HG02763 (cell line): Measurements from ENCODE around the gene FLT1.

Experiments
- ATAC-seq: cut with Tn5 transposase; IDR thresholded peaks from one replicate; pipeline ENCODE4 v1.9.1; 2021; ENCODE audit warnings: mild to moderate bottlenecking, moderate library complexity; ENCODE audit not compliant: unreplicated experiment

Gene FLT1

DNA sequence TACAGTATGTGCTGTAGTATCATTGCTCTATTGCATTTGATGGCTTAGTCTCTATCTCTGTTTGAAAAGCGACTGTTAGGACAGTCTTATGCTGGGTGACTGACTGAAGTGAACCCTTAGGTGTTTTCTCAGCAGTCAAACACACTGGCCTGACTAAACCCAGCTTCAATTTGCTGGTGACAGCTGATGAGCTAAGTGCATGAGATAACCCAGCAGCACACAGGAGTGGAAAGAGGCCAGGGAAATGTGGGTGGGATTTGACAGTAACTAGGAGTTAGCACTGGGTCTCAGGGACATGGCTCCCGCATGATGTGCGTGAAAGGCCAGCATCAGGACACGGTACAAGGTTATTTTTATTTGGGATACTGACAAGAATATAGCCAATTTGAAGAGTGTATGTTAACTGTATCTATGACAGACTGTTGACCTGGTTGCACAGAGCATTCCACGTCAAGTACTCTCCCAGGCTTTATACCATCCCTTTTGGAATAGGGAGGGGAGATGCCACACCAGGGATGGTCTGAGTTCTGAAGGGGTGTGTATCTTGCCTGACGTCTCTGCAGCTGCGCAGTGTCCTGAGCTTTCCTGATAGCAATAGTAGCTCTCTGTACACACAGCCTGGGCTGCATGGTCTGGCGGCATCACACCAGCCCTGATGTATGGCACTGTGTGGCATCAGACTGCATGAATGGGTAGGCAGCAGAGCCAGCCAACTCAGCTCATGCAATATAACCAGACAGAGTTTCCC is 144.8 kb downstream of the FLT1 start:
- ATAC-seq, result no peak

DNA sequence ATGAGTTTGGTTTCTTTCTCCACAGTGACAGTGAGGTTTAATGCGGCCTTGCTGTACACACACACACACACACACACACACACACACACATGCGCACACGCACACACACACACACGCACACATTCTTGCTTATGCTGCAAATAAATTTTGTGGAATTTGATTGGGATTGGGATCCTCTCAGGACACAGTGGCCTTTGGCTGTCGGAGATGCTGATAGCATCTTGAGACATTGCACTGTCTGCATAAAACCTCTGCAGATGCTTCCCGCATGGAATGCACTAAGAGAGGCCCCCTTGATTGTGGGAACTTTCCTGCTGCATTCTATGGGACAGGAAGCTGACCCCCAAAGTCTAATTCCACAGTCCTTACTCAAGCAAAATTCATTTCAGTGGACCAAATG is 145.6 kb downstream of the FLT1 start:
- ATAC-seq, result no peak

DNA sequence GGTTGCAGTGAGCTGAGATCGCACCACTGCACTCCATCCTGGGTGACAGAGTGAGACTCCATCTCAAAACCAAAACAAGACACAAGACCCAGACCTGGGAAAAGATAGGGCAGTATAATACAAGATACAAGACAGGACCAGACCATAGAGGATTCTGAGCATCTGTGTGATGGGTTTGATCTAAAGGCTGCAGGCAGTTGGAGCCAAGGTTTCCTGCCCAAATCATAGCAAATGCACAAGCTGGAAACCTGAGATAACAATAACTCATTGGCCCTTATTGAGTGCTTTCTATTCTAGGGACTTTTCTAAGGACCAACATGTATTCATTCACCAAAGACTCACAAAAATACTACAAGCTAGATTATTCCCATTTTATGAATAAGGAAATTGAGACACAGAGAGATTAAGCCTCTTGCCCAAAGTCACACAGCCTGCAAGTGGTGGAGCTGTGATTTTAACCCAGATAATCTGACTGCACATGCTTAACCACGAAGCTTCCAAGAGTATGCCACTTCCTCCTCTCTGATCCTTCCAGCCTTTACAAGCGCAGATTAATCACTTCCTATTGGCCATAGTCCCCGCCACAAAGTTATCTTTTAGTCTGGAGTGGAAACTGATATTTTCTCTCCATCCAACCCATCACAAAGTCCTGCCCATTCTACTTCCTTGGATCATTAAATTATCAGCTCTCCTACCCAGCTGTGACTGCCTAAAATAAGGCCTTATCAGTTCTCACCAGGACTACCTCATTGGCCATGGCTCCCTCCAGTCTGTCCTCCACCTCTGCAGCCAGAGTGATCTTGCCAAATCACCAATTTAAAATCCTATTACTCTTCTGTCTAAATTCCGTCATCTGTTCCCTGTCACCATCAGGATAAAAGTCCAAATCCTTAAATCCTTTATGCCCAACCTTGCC is 147.2 kb downstream of the FLT1 start:
- ATAC-seq, result no peak

GRCh38 chr13:28346154-28346553 is 148.8 kb downstream of the FLT1 start:
- ATAC-seq, result no peak

DNA sequence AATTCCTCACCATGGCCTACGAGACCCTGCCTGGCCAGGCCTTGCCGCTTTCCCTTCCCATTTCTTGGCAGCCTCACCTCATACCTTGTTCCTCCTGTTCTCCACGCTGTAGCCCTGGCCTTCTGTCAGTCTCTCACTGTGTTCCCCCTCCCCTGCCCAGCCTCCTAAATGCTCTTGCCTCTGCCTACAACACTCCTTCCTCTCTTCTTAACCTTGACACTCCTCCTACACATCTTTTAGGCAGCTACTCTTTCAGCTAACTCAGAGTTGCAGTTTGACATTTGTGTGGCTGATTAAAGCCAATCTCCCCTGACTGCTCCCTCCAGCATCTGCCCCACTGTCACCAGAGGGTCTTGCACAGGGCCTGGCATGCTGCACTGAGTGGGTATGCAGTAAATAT is 150.8 kb downstream of the FLT1 start:
- no peak for ATAC-seq

- no peak for ATAC-seq
These were observed 152.7 kb downstream of the FLT1 start for GRCh38 chr13:28342251-28342650.

- ATAC-seq, result no peak
These were observed 154.6 kb downstream of the FLT1 start for GRCh38 chr13:28340272-28340793.

GRCh38 chr13:28339419-28339818 is 155.5 kb downstream of the FLT1 start:
- ATAC-seq, result no peak

DNA sequence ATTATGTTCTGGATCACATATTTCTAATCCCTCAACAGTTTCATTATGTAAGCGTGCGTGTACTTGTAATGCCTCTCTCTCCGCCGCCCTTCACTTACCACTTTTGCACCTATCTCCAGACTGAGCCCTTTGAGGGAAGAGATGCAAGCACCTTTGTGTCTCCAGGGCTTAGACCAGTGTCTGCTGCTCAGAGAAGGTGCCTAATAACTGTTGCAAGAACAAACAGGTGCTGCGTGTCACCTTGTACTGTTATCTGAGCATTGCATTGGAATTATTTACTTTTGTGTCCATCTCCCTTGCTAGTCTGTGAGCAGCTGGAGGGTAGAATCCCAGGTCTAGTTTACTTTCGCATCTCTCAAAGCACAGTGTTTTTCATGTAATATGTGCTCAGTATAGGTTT is 156.2 kb downstream of the FLT1 start:
- no peak for ATAC-seq

DNA sequence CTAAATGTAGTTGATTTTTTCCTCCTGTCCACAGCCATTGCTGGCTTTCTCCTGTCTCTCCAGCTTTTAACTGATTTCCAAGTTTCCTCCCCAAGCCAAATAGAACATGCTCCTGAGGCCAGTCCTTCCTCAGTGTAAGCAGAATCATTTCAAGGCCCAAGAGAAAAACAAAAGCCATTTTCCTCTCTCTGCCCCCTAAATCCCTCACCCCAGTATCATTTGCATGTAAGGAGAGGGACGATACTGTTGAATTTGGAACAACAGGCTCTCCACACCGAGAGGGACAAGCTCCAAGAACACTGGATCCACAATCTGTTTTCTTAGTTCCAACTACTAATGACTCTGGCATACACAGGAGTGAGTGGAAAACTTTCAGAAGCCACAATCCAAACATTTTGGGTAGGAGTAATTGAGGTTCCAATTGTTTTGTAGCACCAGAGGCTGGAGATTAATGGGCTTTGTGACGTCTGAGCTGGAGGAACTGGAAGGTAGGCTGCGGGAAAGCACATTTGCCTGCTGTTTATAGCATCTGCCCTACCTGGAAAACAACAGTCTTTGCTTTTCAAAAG is 156.8 kb downstream of the FLT1 start:
- ATAC-seq, result no peak

- ATAC-seq, result no peak
These were observed 157.5 kb downstream of the FLT1 start for GRCh38 chr13:28337166-28338005.

DNA sequence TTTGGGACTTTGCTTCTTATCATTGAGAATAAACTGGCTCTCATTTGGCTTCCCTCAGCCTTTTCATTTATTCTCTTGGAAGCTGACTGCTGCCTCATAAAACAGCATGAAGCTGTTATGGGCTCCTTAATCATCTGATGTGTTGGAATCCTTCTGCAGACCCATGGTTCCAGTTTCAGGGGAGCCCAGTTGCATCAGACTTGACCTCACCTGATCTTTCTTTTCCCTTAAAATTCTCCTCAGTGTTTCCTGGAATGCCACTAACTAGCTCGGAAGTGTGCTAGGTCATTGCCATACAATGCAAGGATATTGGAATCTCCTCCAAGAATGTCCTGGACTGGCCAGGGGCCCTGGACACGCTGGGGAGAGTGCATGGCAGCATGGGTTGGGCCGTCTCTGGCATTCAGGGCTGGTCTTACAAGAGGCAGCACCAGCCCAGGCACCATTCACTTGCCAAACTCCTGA is 158.7 kb downstream of the FLT1 start:
- ATAC-seq, result no peak

DNA sequence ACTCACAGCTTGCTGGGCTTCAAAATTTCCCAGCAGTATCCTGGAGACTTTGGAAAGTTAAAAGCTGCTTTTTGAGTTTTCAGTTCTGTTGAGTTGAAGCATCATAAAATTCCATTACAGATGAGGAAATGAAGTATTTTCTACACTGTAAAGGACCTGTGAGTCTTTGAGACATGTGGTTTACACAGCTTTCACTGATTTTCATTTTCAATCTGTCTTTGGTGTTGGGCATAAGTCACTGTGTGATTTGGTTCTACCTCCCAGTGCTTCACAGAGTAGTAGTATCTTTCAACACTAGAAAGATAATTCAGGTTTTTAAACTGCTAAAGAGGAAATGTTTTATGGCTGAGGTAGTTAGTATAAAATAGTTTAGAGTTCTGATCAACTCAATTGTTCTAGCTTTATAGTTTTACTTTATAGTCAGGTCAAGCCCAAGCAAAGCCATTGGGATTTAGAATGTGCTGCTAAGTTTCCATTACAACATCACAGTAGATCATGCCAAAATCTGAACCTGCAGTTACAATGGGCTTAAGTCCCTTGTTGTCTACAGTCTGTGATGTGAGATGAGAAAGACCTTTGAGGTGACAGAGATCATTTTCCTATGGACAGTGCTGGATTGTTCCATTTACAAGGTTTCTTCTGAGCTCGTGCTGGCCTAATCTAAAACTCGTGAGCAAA is 161.6 kb downstream of the FLT1 start:
- ATAC-seq, result no peak

DNA sequence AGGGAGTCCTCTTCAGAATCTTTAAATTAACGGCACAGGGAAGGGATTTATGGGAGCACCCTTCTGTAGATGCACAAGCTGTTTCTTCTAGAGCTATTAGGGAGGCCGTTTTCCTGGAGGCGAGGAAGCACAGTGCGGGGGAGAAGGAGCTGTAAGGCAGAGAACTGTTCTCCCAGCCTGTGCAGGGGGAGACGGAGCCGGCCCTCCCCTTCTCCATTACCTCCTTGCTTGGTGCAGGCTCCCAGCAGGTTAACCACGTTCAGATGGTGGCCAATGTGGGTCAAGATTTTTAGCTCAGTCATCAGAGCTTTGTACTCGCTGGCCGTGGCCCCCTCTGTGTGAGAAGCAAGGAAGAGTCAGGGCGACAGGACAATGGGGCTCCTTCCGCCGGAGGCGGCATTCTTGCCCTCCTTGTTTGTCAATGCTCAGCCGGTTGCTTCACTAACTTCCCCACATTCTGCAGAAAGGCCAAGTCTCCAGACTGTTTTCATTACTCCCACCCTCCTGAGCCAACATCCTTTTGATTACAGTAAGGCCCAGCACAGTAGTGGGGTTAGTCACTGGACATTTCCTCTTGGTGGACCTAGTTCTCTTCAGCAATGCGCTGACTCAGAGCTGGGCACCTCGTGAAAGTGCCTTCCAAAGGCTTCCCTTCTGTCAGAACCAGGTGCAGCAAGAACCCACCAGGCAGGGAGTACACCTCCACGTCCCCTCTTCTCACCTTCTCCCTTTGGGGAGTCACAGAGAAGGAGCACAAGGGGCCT is 165.4 kb downstream of the FLT1 start:
- no peak for ATAC-seq

GRCh38 chr13:28328271-28328607 is 166.7 kb downstream of the FLT1 start:
- ATAC-seq, result no peak

- ATAC-seq, result no peak
These were observed 167.3 kb downstream of the FLT1 start for GRCh38 chr13:28327373-28328270.

DNA sequence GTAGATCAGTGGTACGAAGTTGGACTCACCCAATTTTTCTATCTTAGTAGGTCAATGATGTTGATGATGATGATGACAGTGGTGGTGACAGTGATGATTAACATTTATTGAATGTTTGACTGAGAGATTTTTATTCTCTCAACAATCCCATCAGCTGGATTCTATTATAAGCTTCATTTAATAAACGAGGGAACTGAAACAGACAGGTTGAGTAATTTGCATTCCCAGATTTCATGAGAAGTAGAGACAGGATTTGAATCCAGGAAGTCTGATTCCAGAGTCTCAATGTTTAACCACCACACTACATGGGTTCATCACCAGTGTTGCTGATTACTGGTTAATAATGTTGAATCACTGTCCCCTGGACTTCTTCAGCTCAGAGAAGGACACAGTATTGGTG is 168.9 kb downstream of the FLT1 start:
- no peak for ATAC-seq

- ATAC-seq, result no peak
These were observed 169.9 kb downstream of the FLT1 start for GRCh38 chr13:28325022-28325421.
